SH-SY5Y (cell line): ENCODE results near the gene PRSS50.

ENCODE experiments used
- GATA2 ChIP-seq: IDR thresholded peaks from 2 replicates; pipeline ENCODE4 v1.6.1; 2011; ENCODE audit warnings: mild to moderate bottlenecking, low read depth, low read length
- GATA3 ChIP-seq: IDR thresholded peaks from 2 replicates; pipeline ENCODE4 v1.6.1; 2011; ENCODE audit warnings: low read depth, mild to moderate bottlenecking, low read length, moderate library complexity

- TF ChIP-seq GATA3 = no peak
- no peak for TF ChIP-seq GATA2
Observed at GRCh38 chr3:46681856-46682540, 35.7 kb downstream of the PRSS50 start.
